ENCODE data around the gene ARHGAP31. TPM values are rescaled to one million over a fixed set of nuclear protein-coding genes. Genes with fewer than 3 reads are reported as not detected.

ARHGAP31 gene
- total RNA-seq, 1 donor from 2014 or later, result 9.7 TPM

DNA sequence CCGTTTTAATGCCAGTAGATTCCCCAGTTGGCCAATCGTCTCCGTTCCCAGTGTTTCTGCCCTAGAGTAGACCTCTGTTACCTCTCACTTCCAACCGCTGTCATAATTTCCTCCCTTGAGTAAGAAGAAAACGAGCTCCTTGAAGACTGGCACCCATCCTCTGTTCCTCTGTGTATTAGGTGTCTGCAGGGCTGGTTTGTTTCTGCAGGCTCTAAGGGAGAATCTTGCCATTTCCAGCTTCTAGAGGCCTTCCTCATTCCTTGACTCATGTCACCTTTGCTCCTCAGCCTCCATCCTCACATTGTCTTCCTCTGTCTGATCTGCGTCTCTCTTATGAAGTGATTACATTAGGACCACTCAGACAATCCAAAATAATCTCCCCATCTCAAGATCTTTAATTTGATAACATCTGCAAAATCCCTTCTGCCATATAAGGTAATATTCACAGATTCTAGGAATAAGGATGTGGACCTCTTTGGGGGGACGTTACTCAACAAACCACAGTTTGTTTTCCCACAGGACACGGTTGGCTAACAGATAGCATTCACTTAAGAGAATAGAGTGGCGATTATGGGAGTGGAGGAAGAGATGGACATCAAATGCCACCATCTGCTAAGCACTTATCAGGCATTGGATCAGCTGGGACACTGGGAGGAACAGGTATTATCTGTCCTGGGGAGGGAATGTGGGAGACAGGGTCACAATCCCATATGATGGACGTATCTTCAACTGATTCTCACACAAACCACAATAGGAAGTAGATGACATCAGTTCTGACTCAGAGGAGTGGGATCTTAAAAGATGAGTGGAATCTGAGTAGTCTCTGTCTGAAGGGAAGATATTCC is 17.1 kb downstream of the ARHGAP31 start:
- DNase-seq (ENCODE audit: low spot score in 2 of 2, unreplicated experiment in 2 of 2), result no peak
- Mint-ChIP-seq H3K36me3 (peaks cover 5% of the 10 kb centered on the region), H3K4me1 (no peaks in the 10 kb centered on the region), H3K27me3 (ENCODE audit: low read depth) (no peaks in the 10 kb centered on the region), H3K9me3 (peaks cover 9% of the 10 kb centered on the region), H3K27ac (no peak overlapping the region), H3K4me3 (no peak overlapping the region)
- TF ChIP-seq, protein P1, sequence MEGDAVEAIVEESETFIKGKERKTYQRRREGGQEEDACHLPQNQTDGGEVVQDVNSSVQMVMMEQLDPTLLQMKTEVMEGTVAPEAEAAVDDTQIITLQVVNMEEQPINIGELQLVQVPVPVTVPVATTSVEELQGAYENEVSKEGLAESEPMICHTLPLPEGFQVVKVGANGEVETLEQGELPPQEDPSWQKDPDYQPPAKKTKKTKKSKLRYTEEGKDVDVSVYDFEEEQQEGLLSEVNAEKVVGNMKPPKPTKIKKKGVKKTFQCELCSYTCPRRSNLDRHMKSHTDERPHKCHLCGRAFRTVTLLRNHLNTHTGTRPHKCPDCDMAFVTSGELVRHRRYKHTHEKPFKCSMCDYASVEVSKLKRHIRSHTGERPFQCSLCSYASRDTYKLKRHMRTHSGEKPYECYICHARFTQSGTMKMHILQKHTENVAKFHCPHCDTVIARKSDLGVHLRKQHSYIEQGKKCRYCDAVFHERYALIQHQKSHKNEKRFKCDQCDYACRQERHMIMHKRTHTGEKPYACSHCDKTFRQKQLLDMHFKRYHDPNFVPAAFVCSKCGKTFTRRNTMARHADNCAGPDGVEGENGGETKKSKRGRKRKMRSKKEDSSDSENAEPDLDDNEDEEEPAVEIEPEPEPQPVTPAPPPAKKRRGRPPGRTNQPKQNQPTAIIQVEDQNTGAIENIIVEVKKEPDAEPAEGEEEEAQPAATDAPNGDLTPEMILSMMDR (IDR thresholded peaks at IDR 0.05; ENCODE audit: unreplicated experiment), result no peak

DNA sequence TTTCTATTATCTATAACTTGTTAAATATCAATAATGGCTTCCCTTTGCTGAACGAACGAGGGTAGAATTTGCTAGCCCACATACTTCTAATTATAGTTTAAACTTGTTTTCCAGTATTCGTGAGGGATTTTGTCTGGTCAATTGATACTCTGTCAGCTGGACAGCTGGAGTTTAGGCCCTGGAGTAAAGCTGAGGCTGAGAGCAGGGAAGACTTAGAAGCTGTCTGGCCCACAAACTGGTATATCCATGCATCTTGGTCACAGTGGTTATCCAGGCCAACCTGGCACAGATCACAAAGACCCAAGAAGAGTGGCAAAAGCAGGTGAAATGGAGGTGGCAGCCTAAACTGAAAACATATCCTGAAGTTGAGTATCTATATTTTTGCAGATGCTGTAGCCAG is 19.3 kb downstream of the ARHGAP31 start:
- Mint-ChIP-seq H3K27me3 (ENCODE audit: low read depth) (no peaks in the 10 kb centered on the region), H3K9me3 (peaks cover under 1% of the 10 kb centered on the region), H3K36me3 (peaks cover 3% of the 10 kb centered on the region), H3K4me3 (no peak overlapping the region), H3K4me1 (peaks cover 10% of the 10 kb centered on the region), H3K27ac (no peak overlapping the region)
- TF ChIP-seq, protein P1 (IDR thresholded peaks at IDR 0.05; ENCODE audit: unreplicated experiment), result no peak
- DNase-seq (ENCODE audit: low spot score in 2 of 2, unreplicated experiment in 2 of 2), result no peak

DNA sequence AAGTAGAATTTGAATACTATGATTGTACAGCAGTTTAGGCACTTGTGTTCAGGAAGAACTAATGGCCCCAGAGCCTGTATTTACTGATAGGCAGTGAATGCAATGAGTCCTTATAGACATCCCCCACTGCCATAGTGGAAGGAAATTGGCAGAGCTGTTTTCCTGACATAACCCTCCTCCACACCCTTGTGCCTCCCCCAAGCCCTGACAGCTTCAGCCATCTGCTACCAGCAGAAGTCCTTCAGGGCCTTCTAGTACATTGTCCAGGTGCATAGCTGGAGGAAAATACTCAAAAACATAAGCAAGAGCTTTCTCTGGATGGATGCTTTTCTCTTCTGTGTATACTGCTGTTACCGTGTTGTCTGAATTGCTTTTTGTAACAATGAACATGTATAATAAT is 20.6 kb downstream of the ARHGAP31 start:
- Mint-ChIP-seq H3K27me3 (ENCODE audit: low read depth) (no peaks in the 10 kb centered on the region), H3K36me3 (peaks cover 3% of the 10 kb centered on the region), H3K4me3 (no peak overlapping the region), H3K27ac (no peak overlapping the region), H3K4me1 (peaks cover 22% of the 10 kb centered on the region), H3K9me3 (no peaks in the 10 kb centered on the region)
- no peak for DNase-seq (ENCODE audit: low spot score in 2 of 2, unreplicated experiment in 2 of 2)
- TF ChIP-seq, protein P1 (IDR thresholded peaks at IDR 0.05; ENCODE audit: unreplicated experiment), result no peak

DNA sequence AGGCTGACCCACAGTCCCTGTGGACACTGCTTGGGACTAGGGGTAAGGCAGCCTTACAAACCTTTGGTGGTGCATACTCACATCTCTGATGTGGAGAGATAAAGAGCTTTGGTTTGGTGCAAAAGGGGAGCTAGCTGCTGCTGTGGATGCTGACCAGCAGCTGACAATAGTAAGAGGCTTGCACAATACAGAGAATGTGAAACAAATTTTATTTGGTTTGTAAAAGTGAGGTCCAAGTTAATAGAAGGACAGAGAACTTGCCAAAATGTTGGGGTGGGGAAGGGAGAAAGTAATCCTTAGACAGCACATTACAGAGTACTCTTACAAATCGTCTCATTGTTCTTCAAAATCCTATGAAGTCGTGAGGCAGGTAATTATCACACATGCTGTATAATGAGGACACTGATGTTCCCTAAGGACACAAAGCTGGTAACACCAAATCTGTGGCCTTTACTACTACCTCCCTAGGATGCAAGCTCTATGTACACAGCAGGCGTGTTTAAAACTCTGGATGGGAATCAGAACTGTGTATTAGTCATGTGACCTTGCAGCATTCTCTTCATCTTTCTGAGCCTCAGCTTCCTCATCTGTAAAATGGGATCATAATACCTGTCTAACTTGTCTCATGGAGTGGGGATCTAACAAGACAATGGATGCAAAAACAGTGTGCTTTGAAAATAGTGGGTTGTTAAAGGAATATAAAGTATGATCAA is 21.6 kb downstream of the ARHGAP31 start:
- no peaks in the 10 kb centered on the region for H3K27me3 Mint-ChIP-seq (ENCODE audit: low read depth)
- DNase-seq (ENCODE audit: low spot score in 2 of 2, unreplicated experiment in 2 of 2), result no peak
- no peak overlapping the region for H3K4me3 Mint-ChIP-seq
- peaks cover 3% of the 10 kb centered on the region for H3K36me3 Mint-ChIP-seq
- no peak overlapping the region for H3K27ac Mint-ChIP-seq
- H3K9me3 Mint-ChIP-seq, result no peaks in the 10 kb centered on the region
- peaks cover 31% of the 10 kb centered on the region for H3K4me1 Mint-ChIP-seq
- TF ChIP-seq, protein P1 (IDR thresholded peaks at IDR 0.05; ENCODE audit: unreplicated experiment), result no peak

DNA sequence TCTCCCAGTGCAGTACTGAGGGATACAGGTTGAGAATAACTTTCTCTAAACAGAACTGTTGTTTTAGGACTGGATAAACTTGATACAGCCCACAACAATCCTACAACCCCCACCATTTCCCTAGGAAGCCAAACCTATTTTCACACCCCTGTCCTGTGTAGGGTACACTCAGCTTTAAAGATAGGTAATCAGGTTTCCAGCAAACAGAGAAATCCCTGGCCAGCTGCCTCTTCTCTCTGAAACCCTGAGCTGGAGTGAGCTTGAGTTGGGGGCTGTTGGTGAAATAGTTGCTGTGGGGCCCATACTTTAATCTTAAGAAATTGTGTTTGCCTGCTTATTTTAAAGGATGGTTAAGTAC is 22.1 kb downstream of the ARHGAP31 start:
- H3K4me1 Mint-ChIP-seq, result peaks cover 34% of the 10 kb centered on the region

More for the DNA sequence above, 22.1 kb downstream of the ARHGAP31 start:
- Mint-ChIP-seq H3K27me3 (ENCODE audit: low read depth) (no peaks in the 10 kb centered on the region), H3K9me3 (no peaks in the 10 kb centered on the region), H3K27ac (peak overlapping the region; percentile 32), H3K36me3 (peaks cover 3% of the 10 kb centered on the region), H3K4me3 (no peak overlapping the region)
- DNase-seq (ENCODE audit: low spot score in 2 of 2, unreplicated experiment in 2 of 2), result no peak
- TF ChIP-seq, protein P1 (IDR thresholded peaks at IDR 0.05; ENCODE audit: unreplicated experiment), result no peak
